Measurements from ENCODE around the gene COQ10A.

COQ10A gene

GRCh38 chr12:56315622-56316473, 49.1 kb downstream of the COQ10A start, which contains the start of gene CNPY2:
Gene CNPY2 (minus strand): TSS chr12:56315988. CDS start chr12:56315217, 771 bp downstream.
- peak; percentile 99 for DNase-seq (ENCODE audit: low read depth, low spot score)

- DNase-seq (ENCODE audit: low read depth, low spot score), result no peak
These were observed 50.9 kb downstream of the COQ10A start for GRCh38 chr12:56317675-56318074.
